Transverse colon (tissue), 4 donors: ENCODE results near the gene DLX1. TPM values are rescaled to one million over a fixed set of nuclear protein-coding genes. Genes with fewer than 3 reads are reported as not detected.

Experiments used
- DNase-seq: peaks from one replicate; pipeline ENCODE4 v3.0.0-alpha.2; 2019
- H3K27ac ChIP-seq, 4 donors: fragments of 200-600 bp; sonication (generic); 2 replicates each; pipeline ENCODE4 v1.5.1; 2016 to 2018; ENCODE audit warnings: inconsistent platforms in 4 of 4
- H3K27me3 ChIP-seq: fragments of 200-600 bp; sonication (generic); 2 replicates; pipeline ENCODE4 v1.5.1; 2017; ENCODE audit warnings: inconsistent platforms
- H3K36me3 ChIP-seq, 4 donors: fragments of 200-600 bp; sonication (generic); 2 replicates each; pipeline ENCODE4 v1.5.1; 2017 to 2019; ENCODE audit warnings: inconsistent platforms in 4 of 4
- H3K4me1 ChIP-seq, 4 donors: fragments of 200-600 bp; sonication (generic); 2 replicates each; pipeline ENCODE4 v1.5.1; 2017 to 2020; ENCODE audit warnings: inconsistent platforms in 4 of 4
- H3K4me3 ChIP-seq, 4 donors: fragments of 200-600 bp; sonication (generic); 1 replicate in 1 of 4; 2 replicates in 3 of 4; pipeline versions ENCODE4 v1.5.1 to v1.6.1; 2017 to 2019; ENCODE audit warnings: inconsistent platforms in 4 of 4
- H3K9me3 ChIP-seq, 2 donors: fragments of 200-600 bp; sonication (generic); 2 replicates each; pipeline ENCODE4 v1.5.1; 2017 to 2019; ENCODE audit warnings: inconsistent platforms in 2 of 2
- EP300 ChIP-seq: sonication (generic); formaldehyde crosslinking; IDR thresholded peaks from one replicate; pipeline ENCODE4 v1.6.1; 2017; ENCODE audit warnings: antibody characterized with exemption, low read depth
- POLR2A ChIP-seq: fragments of 450-650 bp; IDR thresholded peaks from one replicate; pipeline ENCODE4 v1.6.1; 2016; ENCODE audit warnings: antibody characterized with exemption, mild to moderate bottlenecking, moderate library complexity
- POLR2AphosphoS5 ChIP-seq, 3 donors: sonication (generic); formaldehyde crosslinking; IDR thresholded peaks; one replicate each; pipeline ENCODE4 v1.6.1; 2016; ENCODE audit warnings: antibody characterized with exemption in 3 of 3
- WGBS, 2 donors: methylation state at CpG; one replicate each; pipeline ENCODE4 v1.1.5; 2018; ENCODE audit warnings: low coverage in 1 of 2; 5-methylcytosine and 5-hydroxymethylcytosine counted together
- in situ Hi-C, 4 donors: fragments of 200-750 bp; cut with MboI; loops; one replicate each; pipeline versions ENCODE4 v1.15.0 to v1.15.1; 2017; ENCODE audit warnings: low sequenced_read_pairs in 3 of 4, low pct_ligation_motif_present in 1 of 4, low pct_unique_long_range_greater_than_20kb in 1 of 4
- intact Hi-C: fragments of 100-400 bp; cut with DNase I; formaldehyde crosslinking; loops from one replicate; pipeline ENCODE4 v1.15.1; 2023; ENCODE audit warnings: low total_unique reads
- total RNA-seq, 4 donors: library from RNA; depleted of rRNA; stranded (reverse); fragments of >200 nt; gene quantifications; one replicate each; pipeline ENCODE4 v1.1.0, GENCODE V29; 2016
- TF ChIP-seq, protein P1 (sequence below), 5 experiments: fragments of 200-600 bp in 3 of 5; fragments of 450-650 bp in 2 of 5; sonication (generic) in 3 of 5; IDR thresholded peaks; 1 replicate in 2 of 5; 2 replicates in 3 of 5; pipeline ENCODE4 v1.5.1; 2016 to 2017; ENCODE audit warnings: antibody characterized with exemption in 5 of 5, inconsistent platforms in 3 of 5, mild to moderate bottlenecking in 2 of 5, moderate library complexity in 1 of 5

The DLX1 gene
- total RNA-seq, 4 donors from 2014 or later, result not detected

DNA sequence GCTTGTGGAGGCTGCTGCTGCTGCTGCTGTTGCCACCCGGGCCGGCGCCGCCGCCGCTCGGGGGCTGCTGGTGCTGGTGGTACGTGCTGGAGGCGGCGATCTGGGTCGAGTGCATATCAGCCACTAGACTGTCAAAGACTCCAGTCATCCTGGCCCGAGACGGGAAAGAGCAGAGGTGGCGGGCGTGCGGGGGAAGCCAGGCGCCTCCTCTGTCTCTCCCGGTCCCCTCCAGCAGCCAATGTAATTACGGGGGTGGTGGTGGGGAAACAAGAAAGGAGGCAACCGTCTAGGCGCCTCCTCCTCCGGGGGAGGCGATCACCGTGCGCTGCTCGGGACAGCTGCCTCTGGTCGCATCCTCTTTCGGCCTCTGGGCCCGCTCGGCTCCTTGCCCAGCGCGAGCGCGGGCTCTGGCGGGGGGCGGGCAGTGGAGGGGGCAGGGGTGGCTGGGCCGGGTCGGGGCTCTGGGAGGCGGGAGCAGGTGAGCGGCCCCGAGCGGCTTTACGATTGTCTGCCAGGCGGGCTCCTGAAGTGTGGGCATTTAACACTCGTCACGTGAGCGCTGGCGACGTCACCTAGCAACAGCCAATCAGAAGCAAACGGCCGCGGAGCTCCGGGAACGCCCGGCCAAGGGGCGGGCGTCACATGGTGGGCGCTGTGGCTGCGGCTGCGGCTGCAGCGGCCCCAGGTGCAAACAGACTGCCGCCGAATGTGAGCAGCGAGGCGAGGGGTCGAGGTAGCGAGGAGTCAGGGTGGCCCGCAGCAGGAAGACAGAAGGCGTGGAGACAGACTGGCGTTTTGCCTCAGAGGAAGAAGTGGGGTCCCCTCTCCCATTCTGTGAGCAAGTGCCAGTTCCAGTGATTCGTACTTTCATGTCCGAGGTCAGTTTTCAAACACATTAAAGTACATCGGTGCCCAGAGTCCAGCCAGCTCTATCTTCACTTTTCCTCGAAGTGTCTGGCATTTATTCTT, 17.4 kb downstream of the DLX1 start, which contains the start of gene DLX2:
Gene DLX2, minus strand, starts transcription at position 510 of the 969 bp plus-strand sequence. Its CDS starts 362 bp downstream, at position 148.
- Histone ChIP-seq H3K9me3 (no peaks in the 10 kb centered on the region), H3K27ac (no peak within 1 kb of the TSS), H3K27me3 (peaks cover 100% of the 10 kb centered on the region), H3K4me3 (peak within 1 kb of the TSS; percentile 22 to 63 (median 42)), H3K4me1 (peaks cover 19 to 66% (median 54%) of the 10 kb centered on the region in 4 donors), H3K36me3 (no peaks in the 10 kb centered on the region)
- intact Hi-C loops, result loop anchor here (5.0 to 10.0 kb wide), 2 partner anchors 398 to 1300 kb away; no protein-coding TSS in a partner anchor
- peak; percentile 86 for DNase-seq
- WGBS, 2 donors, result 1% methylated on average over 65 of the region's 74 CpGs; no CpG with 5 or more reads in 1 of the 2 donors
- in situ Hi-C loops, result loop anchor here (10.0 to 25.0 kb wide), 4 partner anchors 290 to 515 kb away; no protein-coding TSS in a partner anchor
- no peak for TF ChIP-seq EP300
- no peak for TF ChIP-seq POLR2A
- TF ChIP-seq POLR2AphosphoS5 (IDR thresholded peaks at IDR 0.05), result peak in 2 of 3 donors; percentile 10 to 33
- TF ChIP-seq, protein P1, sequence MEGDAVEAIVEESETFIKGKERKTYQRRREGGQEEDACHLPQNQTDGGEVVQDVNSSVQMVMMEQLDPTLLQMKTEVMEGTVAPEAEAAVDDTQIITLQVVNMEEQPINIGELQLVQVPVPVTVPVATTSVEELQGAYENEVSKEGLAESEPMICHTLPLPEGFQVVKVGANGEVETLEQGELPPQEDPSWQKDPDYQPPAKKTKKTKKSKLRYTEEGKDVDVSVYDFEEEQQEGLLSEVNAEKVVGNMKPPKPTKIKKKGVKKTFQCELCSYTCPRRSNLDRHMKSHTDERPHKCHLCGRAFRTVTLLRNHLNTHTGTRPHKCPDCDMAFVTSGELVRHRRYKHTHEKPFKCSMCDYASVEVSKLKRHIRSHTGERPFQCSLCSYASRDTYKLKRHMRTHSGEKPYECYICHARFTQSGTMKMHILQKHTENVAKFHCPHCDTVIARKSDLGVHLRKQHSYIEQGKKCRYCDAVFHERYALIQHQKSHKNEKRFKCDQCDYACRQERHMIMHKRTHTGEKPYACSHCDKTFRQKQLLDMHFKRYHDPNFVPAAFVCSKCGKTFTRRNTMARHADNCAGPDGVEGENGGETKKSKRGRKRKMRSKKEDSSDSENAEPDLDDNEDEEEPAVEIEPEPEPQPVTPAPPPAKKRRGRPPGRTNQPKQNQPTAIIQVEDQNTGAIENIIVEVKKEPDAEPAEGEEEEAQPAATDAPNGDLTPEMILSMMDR (IDR thresholded peaks at IDR 0.05), result no peak

DNA sequence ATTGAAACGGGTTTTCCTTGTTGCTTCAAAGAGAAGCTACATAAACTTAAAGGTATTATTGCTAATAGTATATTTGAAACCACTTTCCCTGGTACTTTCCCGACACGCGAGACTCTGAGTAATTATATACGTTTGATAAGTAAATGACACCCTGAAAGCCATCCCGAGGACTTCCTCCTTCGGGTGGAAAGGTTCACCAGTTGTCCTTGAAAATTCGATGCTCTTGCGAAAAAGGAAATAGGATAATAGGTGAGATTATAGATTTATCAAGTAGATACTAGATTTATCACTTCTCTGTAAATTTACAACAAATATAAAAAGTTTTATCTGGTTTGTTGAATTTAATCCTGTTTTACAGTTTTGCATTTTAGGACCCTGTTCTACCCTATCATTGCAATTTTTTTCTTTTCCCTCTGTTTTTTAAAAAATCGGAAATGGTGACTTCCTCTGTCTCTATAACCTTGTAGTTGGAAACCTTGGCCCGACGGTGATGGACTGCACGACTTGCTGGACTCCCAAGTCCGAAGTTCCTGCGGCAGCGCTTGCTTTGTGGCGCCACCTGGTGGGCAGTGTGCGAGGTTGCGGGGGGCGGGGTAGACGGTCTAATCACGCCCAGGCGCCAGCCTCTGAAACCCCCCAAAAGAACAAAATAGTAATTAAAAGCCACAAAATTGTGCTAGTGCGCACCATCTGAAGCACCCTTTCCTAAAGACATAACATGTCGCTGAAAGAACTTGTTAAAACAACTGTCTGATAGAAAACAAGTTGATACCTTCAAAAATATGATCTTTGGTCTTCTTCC, 18.4 kb downstream of the DLX1 start:
- intact Hi-C loops (loop anchor here (5.0 to 10.0 kb wide), 2 partner anchors 399 to 1299 kb away; no protein-coding TSS in a partner anchor), in situ Hi-C loops (loop anchor here (10.0 to 25.0 kb wide), 4 partner anchors 291 to 516 kb away; no protein-coding TSS in a partner anchor)
- Histone ChIP-seq H3K27me3 (peaks cover 100% of the 10 kb centered on the region), H3K4me3 (peak overlapping the region in 2 of 4 donors; percentile 47 to 63), H3K27ac (no peak overlapping the region), H3K36me3 (no peaks in the 10 kb centered on the region), H3K4me1 (peaks cover 19 to 65% (median 51%) of the 10 kb centered on the region in 4 donors), H3K9me3 (no peaks in the 10 kb centered on the region)
- 2 to 4% methylated on average over 15 to 25 of the region's 25 CpGs for WGBS, 2 donors
- peak in 1 of 3 donors; percentile 16 for TF ChIP-seq POLR2AphosphoS5 (IDR thresholded peaks at IDR 0.05)
- TF ChIP-seq POLR2A, result no peak
- TF ChIP-seq, protein P1 (IDR thresholded peaks at IDR 0.05), result peak; percentile 68 to 88 (median 87)
- peak; percentile 83 for DNase-seq

DNA sequence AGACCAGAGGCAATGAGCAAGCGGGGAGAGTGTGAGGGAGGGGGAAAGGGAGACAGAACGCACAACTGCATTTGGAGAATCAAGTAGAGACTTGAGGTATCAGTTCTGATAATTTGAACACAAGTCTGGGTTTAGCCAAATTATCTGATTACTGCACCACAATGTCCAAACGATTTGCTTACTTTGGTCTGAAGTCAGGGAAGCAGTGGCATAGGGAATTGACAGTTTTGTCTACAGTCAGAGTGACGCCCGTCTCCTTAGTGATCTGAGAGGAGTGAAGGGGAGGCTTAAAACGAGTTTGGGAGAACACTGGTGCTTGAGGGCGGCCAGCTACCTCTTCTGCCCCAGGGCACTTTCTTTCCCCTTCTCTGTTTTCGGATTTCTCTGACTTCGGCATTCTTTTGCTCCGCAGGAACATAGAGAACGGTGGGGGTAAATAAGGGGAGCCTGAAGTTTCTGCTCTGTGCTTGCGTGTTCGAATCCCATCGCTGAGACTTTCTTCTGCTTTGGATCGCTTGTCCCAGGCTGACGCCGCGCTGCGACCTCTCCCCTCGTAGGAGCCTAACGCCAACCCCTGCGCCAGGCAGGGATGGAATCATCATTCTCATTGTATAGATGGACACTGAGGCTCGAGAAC, 20.3 kb downstream of the DLX1 start:
- H3K9me3 ChIP-seq, result no peaks in the 10 kb centered on the region
- in situ Hi-C loops, result loop anchor here (10.0 to 25.0 kb wide), 4 partner anchors 293 to 518 kb away; no protein-coding TSS in a partner anchor
- DNase-seq, result no peak

More for the DNA sequence above, 20.3 kb downstream of the DLX1 start:
- 15 to 18% methylated on average over 7 to 23 of the region's 23 CpGs for WGBS, 2 donors
- Histone ChIP-seq H3K27me3 (peaks cover 98% of the 10 kb centered on the region), H3K4me3 (peak overlapping the region in 1 of 4 donors; percentile 34), H3K36me3 (no peaks in the 10 kb centered on the region), H3K27ac (no peak overlapping the region), H3K4me1 (peaks cover 3 to 46% (median 34%) of the 10 kb centered on the region in 4 donors)
- TF ChIP-seq EP300, result no peak
- TF ChIP-seq POLR2AphosphoS5 (IDR thresholded peaks at IDR 0.05), result no peak
- no peak for TF ChIP-seq POLR2A
- TF ChIP-seq, protein P1 (IDR thresholded peaks at IDR 0.05), result no peak
- intact Hi-C loops, result loop anchor here (10.0 kb wide), 1 partner anchor 401 kb away; no protein-coding TSS in a partner anchor
